Ascending aorta (tissue), 2 donors: ENCODE data around the gene EPO. TPM values are rescaled to one million over a fixed set of nuclear protein-coding genes. Genes with fewer than 3 reads are reported as not detected.

Experiments used
- DNase-seq, 2 donors: peaks; one replicate each; pipeline ENCODE4 v3.0.0-alpha.2; 2019; ENCODE audit warnings: low spot score in 2 of 2
- H3K27ac ChIP-seq, 2 donors: fragments of 200-600 bp; sonication (generic); one replicate each; pipeline ENCODE4 v1.5.1; 2016 to 2017; ENCODE audit warnings: mild to moderate bottlenecking in 1 of 2
- H3K27me3 ChIP-seq: fragments of 200-600 bp; sonication (generic); one replicate; pipeline ENCODE4 v1.5.1; 2017
- H3K36me3 ChIP-seq, 2 donors: fragments of 200-600 bp; sonication (generic); one replicate each; pipeline ENCODE4 v1.5.1; 2016
- H3K4me1 ChIP-seq, 2 donors: fragments of 200-600 bp; sonication (generic); one replicate each; pipeline ENCODE4 v1.5.1; 2016 to 2017; ENCODE audit warnings: mild to moderate bottlenecking in 1 of 2
- H3K4me3 ChIP-seq, 2 donors: fragments of 200-600 bp; sonication (generic); one replicate each; pipeline ENCODE4 v1.5.1; 2016 to 2017; ENCODE audit warnings: mild to moderate bottlenecking in 1 of 2
- H3K9me3 ChIP-seq, 2 donors: fragments of 200-600 bp; sonication (generic); one replicate each; pipeline ENCODE4 v1.5.1; 2016
- intact Hi-C: fragments of 100-400 bp; cut with DNase I; formaldehyde crosslinking; loops from one replicate; pipeline ENCODE4 v1.15.1; 2023
- total RNA-seq: library from RNA; depleted of rRNA; stranded (reverse); fragments of >200 nt; gene quantifications from one replicate; pipeline ENCODE4 v1.1.0, GENCODE V29; 2016
- TF ChIP-seq, protein P1 (sequence below), 3 experiments: fragments of 200-600 bp in 2 of 3; fragments of 450-650 bp in 1 of 3; sonication (generic) in 2 of 3; IDR thresholded peaks; one replicate each; pipeline ENCODE4 v1.5.1; 2016 to 2019; ENCODE audit warnings: antibody characterized with exemption in 3 of 3, mild to moderate bottlenecking in 1 of 3, moderate library complexity in 1 of 3

EPO gene
- total RNA-seq, 1 donor from 2014 or later: not detected

DNA sequence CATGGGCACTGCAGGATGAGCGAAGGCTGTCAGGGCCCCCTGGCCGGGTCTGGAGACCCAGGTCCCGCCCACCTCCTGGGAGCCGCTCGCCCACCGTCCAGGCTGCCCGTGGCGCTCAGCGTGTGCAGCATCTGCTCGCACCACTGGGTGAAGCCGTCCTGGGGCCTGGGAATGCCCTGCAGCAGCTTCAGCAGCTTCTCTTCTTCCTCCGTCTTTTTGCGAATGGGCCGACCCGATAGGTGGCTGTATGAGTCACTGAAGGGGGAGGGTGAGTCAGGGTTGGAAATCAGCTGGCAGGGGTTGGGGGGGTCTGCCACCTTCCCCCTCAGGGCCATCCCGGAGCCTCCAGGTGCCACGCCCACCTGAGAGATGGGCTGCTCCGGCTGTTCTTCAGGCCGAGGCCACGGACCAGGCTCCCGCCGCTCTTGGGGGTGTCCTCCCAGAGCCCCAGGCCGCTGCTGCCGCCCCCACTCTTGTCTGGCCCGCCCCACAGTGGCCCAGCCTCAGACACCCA, 38.0 kb upstream of the EPO start:
- TF ChIP-seq, protein P1, sequence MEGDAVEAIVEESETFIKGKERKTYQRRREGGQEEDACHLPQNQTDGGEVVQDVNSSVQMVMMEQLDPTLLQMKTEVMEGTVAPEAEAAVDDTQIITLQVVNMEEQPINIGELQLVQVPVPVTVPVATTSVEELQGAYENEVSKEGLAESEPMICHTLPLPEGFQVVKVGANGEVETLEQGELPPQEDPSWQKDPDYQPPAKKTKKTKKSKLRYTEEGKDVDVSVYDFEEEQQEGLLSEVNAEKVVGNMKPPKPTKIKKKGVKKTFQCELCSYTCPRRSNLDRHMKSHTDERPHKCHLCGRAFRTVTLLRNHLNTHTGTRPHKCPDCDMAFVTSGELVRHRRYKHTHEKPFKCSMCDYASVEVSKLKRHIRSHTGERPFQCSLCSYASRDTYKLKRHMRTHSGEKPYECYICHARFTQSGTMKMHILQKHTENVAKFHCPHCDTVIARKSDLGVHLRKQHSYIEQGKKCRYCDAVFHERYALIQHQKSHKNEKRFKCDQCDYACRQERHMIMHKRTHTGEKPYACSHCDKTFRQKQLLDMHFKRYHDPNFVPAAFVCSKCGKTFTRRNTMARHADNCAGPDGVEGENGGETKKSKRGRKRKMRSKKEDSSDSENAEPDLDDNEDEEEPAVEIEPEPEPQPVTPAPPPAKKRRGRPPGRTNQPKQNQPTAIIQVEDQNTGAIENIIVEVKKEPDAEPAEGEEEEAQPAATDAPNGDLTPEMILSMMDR (IDR thresholded peaks at IDR 0.05): no peak
- H3K36me3 ChIP-seq: peaks cover 77 to 91% of the 10 kb centered on the region in 2 donors
- intact Hi-C loops: no loop called here
- no peaks in the 10 kb centered on the region for H3K27me3 ChIP-seq
- no peak overlapping the region for H3K4me3 ChIP-seq
- H3K4me1 ChIP-seq: peaks cover 0 to 4% of the 10 kb centered on the region in 2 donors
- no peak overlapping the region for H3K27ac ChIP-seq
- no peak for DNase-seq
- H3K9me3 ChIP-seq: no peaks in the 10 kb centered on the region

DNA sequence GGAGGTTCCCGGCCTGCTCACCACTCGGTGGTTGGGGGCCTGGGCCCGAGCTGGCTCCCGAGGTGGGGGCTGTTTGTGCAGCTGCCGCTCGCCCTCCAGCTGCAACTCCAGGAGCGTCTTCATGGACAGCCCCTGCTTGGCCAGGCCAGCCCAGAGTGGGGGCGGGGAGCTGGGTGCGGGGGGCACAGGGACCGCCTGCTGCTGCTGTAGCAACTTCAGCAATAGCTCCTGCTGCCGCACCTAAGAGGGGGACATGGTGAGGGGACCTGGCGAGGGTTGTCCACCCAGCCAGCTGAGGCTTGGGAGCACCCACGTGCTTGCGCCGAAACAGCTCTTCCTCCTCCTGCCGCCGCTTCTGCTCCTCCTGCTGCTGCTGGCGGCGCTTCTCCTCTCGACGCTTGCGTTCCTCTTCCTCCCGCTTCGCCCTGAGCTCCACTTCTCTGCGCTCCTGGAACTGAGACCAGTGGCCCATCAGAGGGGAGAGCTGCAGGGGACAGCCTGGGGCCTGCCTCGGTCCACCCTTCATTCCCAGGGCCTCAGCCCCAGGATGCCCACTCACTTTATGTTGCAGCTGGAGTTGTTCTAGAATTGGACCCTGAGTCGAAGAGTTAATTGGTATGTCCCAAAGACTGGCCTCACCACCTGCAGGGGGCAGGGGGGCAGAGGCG, 37.1 kb upstream of the EPO start:
- Histone ChIP-seq H3K4me1 (peaks cover 0 to 4% of the 10 kb centered on the region in 2 donors), H3K36me3 (peaks cover 77 to 91% of the 10 kb centered on the region in 2 donors), H3K27me3 (no peaks in the 10 kb centered on the region), H3K4me3 (no peak overlapping the region), H3K9me3 (no peaks in the 10 kb centered on the region), H3K27ac (no peak overlapping the region)
- TF ChIP-seq, protein P1 (IDR thresholded peaks at IDR 0.05): no peak
- intact Hi-C loops: no loop called here
- DNase-seq: no peak

DNA sequence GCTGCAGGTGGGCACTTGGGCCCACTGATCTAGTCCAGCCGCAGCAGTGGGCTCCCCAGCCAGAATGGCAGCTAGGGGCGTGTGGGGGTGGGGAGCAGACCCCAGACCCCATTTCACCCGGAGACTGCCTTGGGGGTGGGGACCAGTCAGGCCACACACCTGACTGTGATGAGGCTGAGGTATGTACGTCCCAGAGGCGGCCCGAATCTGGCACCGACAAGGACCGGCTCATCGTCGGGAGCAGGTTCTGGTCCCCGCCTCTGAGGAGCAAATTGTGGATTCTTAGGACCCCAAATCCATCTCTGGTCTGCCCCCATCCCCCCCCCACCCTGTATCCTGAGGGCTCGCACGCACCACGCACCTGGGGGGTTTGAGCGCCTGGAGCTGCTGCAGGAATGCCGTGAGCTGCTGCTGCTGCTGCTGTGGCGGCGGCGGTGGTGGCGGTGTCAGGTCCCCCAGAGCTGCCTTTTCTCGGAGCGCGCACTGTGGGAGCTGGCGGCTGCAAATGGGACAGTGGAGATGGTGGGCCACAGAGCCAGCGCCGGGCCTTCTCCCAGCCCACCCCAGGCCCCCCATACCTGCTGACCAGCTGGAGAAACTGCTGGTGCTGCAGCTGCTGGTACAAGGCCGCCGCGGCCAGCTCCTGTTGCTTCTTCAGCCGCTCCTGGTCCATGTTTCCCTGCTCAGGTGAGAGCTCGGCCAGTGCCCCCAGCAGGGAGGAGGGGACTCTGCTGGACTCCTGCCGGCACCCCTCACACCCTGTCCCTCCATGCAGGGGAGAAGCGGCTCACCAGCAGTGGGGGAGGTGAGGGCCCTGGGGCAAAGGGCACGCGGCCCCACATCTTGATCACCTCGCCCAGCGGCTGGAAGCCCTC, 36.4 kb upstream of the EPO start:
- Histone ChIP-seq H3K9me3 (no peaks in the 10 kb centered on the region), H3K27me3 (no peaks in the 10 kb centered on the region), H3K4me1 (peaks cover 0 to 2% of the 10 kb centered on the region in 2 donors), H3K4me3 (no peak overlapping the region), H3K36me3 (peaks cover 78 to 91% of the 10 kb centered on the region in 2 donors), H3K27ac (no peak overlapping the region)
- DNase-seq: no peak
- intact Hi-C loops: no loop called here
- TF ChIP-seq, protein P1 (IDR thresholded peaks at IDR 0.05): no peak

DNA sequence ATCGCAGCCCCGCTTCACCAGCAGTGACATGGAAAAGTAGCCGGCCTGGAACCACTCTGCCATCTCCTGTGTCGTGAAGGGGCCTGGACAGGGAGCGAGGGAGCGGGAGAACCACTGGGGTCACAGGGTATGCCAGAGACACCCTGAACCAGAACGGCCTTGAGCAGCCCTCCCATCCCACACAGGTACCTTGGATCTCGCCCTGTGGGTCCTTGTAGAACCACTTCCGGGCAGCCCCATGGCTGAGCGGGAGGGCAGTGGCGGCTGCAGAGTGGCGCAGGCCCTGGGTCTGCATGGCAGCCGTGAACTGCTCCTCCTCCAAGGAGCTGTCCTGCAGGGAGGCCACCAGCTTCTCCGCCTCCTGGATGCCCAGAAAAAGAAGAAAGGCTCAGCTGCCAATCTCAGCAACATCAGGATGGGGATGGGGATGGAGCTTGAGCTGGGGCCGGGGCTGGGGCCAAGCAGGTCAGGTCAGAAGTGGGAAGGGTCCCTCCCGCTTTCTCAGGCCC, 35.7 kb upstream of the EPO start:
- intact Hi-C loops: no loop called here
- Histone ChIP-seq H3K4me1 (peaks cover 0 to 2% of the 10 kb centered on the region in 2 donors), H3K9me3 (no peaks in the 10 kb centered on the region), H3K36me3 (peaks cover 76 to 86% of the 10 kb centered on the region in 2 donors), H3K27ac (no peak overlapping the region), H3K4me3 (no peak overlapping the region), H3K27me3 (no peaks in the 10 kb centered on the region)
- DNase-seq: no peak
- TF ChIP-seq, protein P1 (IDR thresholded peaks at IDR 0.05): no peak

DNA sequence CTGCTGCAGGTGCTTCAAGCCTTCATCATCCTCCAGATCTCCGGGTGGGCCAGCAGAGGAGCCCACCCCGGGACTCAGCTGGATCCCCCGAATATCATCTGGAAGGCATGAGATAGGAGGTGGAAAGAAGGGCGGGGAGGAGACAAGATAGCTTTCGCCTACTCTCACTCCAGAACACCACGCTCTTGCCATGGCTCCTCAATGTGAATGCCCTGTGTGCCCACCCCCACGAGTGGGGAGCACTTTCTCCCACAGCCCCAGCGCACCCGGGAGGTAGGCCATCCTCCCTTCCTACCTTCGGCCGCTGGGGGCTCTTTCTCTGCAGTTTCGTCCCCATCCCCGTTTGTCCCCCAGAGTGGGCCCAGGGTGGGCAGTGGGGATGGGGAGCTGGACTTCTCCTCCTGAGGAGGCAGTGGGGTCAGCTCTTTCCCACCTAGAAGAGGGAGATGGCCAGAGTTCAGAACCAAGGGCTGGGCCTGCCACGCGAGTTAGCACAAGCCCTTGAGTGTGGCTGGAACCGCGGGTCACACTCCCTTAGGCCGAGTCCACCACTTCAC, 35.1 kb upstream of the EPO start:
- Histone ChIP-seq H3K27me3 (no peaks in the 10 kb centered on the region), H3K4me1 (peaks cover 0 to under 1% of the 10 kb centered on the region in 2 donors), H3K9me3 (no peaks in the 10 kb centered on the region), H3K4me3 (no peak overlapping the region), H3K27ac (no peak overlapping the region), H3K36me3 (peaks cover 76 to 84% of the 10 kb centered on the region in 2 donors)
- intact Hi-C loops: no loop called here
- TF ChIP-seq, protein P1 (IDR thresholded peaks at IDR 0.05): no peak
- DNase-seq: no peak
